DOHH2 (cell line): ENCODE measurements around the gene CCDC66.

Experiments
- CTCF ChIP-seq: fragments of 200-600 bp; sonication (generic); IDR thresholded peaks from one replicate; pipeline ENCODE4 v1.5.1; 2014; ENCODE audit warnings: antibody characterized with exemption, mild to moderate bottlenecking, low read depth, low read length; ENCODE audit not compliant: poor library complexity, severe bottlenecking
- EZH2phosphoT487 ChIP-seq: fragments of 200-600 bp; sonication (generic); IDR thresholded peaks from 2 replicates; pipeline ENCODE4 v1.6.1; 2017; ENCODE audit warnings: borderline replicate concordance, mild to moderate bottlenecking, antibody characterized with exemption, low read length, moderate library complexity, mixed read lengths

DNA sequence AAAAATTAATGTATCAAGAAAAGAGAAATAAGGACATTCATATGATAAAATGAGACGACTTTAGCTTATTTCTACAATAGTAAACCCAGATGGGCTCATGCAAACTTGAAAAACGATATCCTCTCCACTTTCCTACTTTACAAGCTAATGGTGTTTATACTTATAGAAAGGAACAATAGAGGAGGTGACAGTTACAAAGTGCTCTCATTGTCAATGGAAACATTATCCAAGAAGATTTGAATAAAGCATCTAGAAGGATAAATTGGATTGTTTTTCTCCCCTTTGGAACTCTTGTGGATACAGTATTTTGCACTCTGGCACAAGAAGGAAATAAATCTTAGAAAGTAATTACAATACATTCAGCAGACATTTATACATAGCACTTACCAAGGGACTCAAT, 20.2 kb upstream of the CCDC66 start:
- TF ChIP-seq CTCF (no peak), EZH2phosphoT487 (no peak)
